ENCODE measurements around the gene PDGFB. TPM values are rescaled to one million over a fixed set of nuclear protein-coding genes. Genes with fewer than 3 reads are reported as not detected.
A peak's percentile ranks its signal among the peaks of the same experiment; 100 is the strongest.

The PDGFB gene
- total RNA-seq, 1 experiment from 2014 or later: 13.1 TPM

DNA sequence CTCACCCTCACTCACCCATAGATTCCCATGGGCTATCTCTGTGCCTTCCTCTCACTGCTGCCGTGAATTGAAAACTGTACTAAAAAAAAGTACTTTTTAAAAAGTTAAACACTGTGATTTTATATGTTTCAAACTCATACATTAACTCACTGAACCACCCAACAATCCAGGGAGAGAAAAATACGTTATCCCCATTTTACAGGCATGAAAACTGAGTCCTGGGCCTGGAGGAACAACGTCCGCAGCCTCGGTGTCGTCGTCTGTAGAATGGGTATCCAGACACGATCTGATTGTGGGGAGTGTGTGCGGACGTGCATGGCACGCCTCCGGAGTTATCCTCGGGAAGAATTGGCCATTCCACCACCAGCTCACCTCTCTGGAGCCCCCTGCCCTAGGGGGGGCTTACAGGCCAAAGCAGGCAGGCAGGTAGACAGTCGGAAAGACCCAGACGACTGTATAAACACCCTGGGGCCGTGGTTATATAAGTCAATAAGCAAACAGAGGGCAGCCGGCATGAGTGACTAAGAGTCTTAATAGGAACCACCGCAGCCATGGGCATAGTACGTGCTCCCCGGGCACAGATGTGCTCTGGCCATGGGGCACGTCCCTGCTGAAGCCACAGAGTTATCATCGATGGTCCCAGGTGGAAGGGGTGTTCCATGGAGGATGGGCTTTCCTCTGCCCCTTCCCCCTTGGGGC is 7.1 kb upstream of the PDGFB start:
- H3K4me3 ChIP-seq (replicated peaks in 1 of 2; ENCODE audit: low read depth in 1 of 2, low read length in 2 of 2): no peak overlapping the region
- no peaks in the 10 kb centered on the region for H3K9me2 ChIP-seq (ENCODE audit: insufficient read depth)
- ChIA-PET CTCF (interaction anchor here (1.1 kb wide), 1 partner anchor 56 kb away, joined by 3 read pairs; no protein-coding TSS in a partner anchor), RAD21 (ENCODE audit: low non-redundant PET in 1 of 2, low total read pairs in 2 of 2, uncharacterized antibody in 2 of 2, unreplicated experiment in 2 of 2) (no interaction called here), POLR2A (interaction anchor here (2.0 kb wide), 1 partner anchor 7 kb away, joined by 9 read pairs; the partner anchor contains the start of gene PDGFB)
- H3K27ac ChIP-seq (ENCODE audit: low read depth, low read length): no peak overlapping the region
- no peak for DNase-seq (ENCODE audit: low read depth, low spot score)
- no peaks in the 10 kb centered on the region for H4K20me1 ChIP-seq (ENCODE audit: insufficient read depth)
- no peak for ATAC-seq
- no peak for TF ChIP-seq RAD21 (IDR thresholded peaks at IDR 0.05; ENCODE audit: low read depth)
- no peak for TF ChIP-seq POLR2A (IDR thresholded peaks at IDR 0.05; ENCODE audit: borderline replicate concordance, extremely low read depth, insufficient read depth, insufficient read length)
- TF ChIP-seq, protein P1, sequence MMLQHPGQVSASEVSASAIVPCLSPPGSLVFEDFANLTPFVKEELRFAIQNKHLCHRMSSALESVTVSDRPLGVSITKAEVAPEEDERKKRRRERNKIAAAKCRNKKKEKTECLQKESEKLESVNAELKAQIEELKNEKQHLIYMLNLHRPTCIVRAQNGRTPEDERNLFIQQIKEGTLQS (IDR thresholded peaks at IDR 0.05): no peak
- TF ChIP-seq, protein P2, sequence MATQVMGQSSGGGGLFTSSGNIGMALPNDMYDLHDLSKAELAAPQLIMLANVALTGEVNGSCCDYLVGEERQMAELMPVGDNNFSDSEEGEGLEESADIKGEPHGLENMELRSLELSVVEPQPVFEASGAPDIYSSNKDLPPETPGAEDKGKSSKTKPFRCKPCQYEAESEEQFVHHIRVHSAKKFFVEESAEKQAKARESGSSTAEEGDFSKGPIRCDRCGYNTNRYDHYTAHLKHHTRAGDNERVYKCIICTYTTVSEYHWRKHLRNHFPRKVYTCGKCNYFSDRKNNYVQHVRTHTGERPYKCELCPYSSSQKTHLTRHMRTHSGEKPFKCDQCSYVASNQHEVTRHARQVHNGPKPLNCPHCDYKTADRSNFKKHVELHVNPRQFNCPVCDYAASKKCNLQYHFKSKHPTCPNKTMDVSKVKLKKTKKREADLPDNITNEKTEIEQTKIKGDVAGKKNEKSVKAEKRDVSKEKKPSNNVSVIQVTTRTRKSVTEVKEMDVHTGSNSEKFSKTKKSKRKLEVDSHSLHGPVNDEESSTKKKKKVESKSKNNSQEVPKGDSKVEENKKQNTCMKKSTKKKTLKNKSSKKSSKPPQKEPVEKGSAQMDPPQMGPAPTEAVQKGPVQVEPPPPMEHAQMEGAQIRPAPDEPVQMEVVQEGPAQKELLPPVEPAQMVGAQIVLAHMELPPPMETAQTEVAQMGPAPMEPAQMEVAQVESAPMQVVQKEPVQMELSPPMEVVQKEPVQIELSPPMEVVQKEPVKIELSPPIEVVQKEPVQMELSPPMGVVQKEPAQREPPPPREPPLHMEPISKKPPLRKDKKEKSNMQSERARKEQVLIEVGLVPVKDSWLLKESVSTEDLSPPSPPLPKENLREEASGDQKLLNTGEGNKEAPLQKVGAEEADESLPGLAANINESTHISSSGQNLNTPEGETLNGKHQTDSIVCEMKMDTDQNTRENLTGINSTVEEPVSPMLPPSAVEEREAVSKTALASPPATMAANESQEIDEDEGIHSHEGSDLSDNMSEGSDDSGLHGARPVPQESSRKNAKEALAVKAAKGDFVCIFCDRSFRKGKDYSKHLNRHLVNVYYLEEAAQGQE (IDR thresholded peaks at IDR 0.05; ENCODE audit: low read depth): no peak
- H3K27me3 ChIP-seq (ENCODE audit: insufficient read depth, low read length): no peaks in the 10 kb centered on the region
- no peaks in the 10 kb centered on the region for H3K9me3 ChIP-seq (ENCODE audit: control insufficient read depth in 1 of 2, insufficient read depth in 1 of 2, low read depth in 1 of 2, low read length in 2 of 2)
- peak overlapping the region; percentile 66; the same call in 1 of the 2 replicates for H3K9ac ChIP-seq (ENCODE audit: low read length)
- intact Hi-C loops (cut with micrococcal nuclease): no loop called here
- no TSS peak for BruUV-seq (replicated peaks)
- no peaks in the 10 kb centered on the region for H3K79me2 ChIP-seq (ENCODE audit: insufficient read depth, low read length)
- peaks cover 35 to 58% of the 10 kb centered on the region in 2 experiments for H3K4me1 ChIP-seq (ENCODE audit: control insufficient read depth in 1 of 2, insufficient read depth in 2 of 2, low read length in 2 of 2)
- no peaks in the 10 kb centered on the region for H3K36me3 ChIP-seq (ENCODE audit: control insufficient read depth in 1 of 2, insufficient read depth in 2 of 2, low read length in 2 of 2)
- H2AFZ ChIP-seq (ENCODE audit: low read depth, low read length, poor library complexity, severe bottlenecking): peak overlapping the region; percentile 32
- peak overlapping the region; percentile 93 for H3K4me2 ChIP-seq (ENCODE audit: low read length)

Data from HCT116 (cell line).